ENCODE measurements around the gene SGCD. TPM values are rescaled to one million over a fixed set of nuclear protein-coding genes. Genes with fewer than 3 reads are reported as not detected.

SGCD gene
- total RNA-seq, 1 experiment from 2014 or later, result 5.8 TPM

DNA sequence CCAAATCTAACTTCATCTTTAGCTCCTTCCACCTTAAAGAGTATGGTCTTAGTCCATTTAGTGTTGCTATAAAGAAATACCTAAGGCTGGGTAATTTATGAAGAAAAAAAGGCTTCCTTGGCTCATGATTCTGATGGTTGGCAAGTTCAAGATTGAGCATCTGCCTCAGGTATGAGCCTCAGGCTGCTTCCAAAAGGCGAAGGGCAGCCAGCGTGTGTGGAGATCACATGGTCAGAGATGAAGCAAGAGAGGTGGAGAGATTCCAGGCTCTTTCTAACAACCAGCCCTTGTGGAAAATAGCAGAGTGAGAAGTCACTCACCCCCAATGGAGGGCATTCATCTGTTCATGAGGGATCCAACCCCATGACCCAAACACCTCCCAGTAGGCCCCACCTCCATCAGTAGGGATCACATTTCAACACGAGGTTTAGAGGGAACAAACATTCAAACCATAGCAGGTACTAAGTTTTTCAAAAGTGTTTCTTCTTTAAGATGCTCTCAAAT is 225.9 kb downstream of the SGCD start:
- H3K9me3 ChIP-seq (replicated peaks), result no peaks in the 10 kb centered on the region; the same call in 1 of the 2 replicates
- H3K27ac ChIP-seq, result no peak overlapping the region
- no peaks in the 10 kb centered on the region for H3K4me1 ChIP-seq
- no peak for DNase-seq
- no peak overlapping the region for H3K4me3 ChIP-seq
- no peaks in the 10 kb centered on the region for H3K27me3 ChIP-seq
- H3K36me3 ChIP-seq, result no peaks in the 10 kb centered on the region

DNA sequence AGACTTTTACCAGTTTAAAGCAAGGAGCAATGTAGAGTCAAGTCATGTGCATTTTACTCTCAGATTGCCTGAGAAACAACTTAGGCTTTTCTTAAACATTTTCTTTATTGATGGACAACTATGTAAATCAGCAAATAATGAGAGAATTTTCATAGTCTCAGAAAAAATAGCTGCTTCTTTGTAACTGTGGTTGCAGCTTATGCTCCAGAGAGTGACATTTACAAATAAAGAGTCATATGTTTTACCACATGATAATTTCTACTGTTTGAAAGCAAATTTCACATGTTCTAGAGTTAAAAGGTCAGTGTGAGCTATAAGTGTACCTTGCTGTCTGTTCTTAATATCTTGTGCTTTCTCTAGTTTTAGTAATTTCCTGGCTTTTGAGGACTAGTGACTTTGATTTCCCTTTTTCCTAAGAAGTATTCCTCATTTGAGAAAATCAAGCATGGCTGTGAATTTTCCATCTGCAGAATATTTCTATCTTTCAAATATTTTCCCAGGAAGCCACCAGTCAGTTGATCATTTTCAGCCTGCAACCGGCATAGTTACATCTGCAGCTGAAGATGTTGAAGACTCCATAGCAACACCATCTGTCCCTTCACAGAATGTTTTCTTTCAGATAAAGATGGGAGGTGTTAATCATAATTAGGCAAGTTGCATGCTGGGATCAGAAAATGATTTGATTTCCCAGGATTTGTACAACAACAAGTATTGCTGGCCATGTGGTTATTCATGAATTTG is 229.9 kb downstream of the SGCD start:
- Histone ChIP-seq H3K27ac (no peak overlapping the region), H3K4me3 (no peak overlapping the region), H3K36me3 (no peaks in the 10 kb centered on the region), H3K27me3 (no peaks in the 10 kb centered on the region), H3K4me1 (no peaks in the 10 kb centered on the region), H3K9me3 (replicated peaks) (no peaks in the 10 kb centered on the region; the same call in 1 of the 2 replicates)
- DNase-seq, result no peak

DNA sequence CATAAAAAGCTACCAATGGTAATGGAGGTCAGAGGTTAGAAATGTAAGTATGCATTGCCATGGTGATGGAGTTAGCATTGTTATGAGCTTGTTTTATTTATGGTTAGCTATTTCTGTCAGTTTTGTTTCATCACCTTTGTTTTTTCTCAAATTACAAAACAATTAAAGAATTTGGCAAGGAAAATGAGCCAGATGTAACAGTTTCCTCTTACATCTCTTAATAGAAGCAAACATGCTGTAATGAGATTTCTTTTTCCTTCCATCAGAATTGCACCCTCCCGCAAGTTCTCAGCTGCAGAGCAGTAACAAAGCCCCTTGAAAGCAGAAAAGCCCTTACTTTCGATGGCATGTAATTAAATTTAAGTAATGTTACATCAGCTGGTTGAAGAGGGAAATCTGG is 233.0 kb downstream of the SGCD start:
- H3K9me3 ChIP-seq (replicated peaks), result no peaks in the 10 kb centered on the region; the same call in 1 of the 2 replicates
- H3K27ac ChIP-seq, result no peak overlapping the region
- no peak for DNase-seq
- no peaks in the 10 kb centered on the region for H3K27me3 ChIP-seq
- no peaks in the 10 kb centered on the region for H3K4me1 ChIP-seq
- no peaks in the 10 kb centered on the region for H3K36me3 ChIP-seq
- no peak overlapping the region for H3K4me3 ChIP-seq

DNA sequence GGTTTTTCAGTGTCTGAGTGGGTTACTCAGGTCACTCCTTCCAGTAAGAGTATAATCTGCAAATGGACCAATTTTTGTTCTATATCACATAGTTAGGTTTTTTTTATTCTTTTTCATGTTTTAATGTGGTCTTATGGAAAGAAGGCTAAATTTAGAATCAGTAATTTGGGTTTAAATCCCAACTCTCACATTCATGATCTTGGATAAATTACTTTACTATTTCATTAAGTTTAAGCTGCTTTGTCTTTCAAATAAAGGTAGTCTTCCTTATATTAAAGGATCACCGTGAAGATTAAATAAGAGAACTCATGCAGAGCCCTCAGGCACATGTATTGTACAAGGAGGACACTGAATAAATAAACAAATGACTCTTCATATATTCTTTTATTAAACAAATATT is 234.7 kb downstream of the SGCD start:
- no peaks in the 10 kb centered on the region; the same call in 1 of the 2 replicates for H3K9me3 ChIP-seq (replicated peaks)
- DNase-seq, result no peak

DNA sequence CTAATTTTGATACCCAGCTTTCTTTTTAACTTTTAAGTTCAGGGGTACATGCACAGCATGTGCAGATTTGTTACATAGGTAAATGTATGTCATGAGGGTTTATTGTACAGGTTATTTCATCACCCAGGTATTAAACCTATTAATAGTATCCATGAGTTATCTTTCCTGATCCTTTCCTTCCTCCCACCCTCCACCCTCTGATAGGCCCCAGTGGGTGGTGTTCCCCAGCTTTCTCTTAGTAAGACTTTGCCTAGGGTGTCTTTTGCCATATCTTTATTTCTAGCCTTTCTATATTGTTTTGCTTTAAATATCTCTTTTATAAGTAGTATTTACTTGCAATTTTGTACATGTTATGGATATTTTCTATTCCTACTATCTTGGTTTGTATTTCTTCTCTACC is 243.7 kb downstream of the SGCD start:
- Histone ChIP-seq H3K4me3 (no peak overlapping the region), H3K4me1 (no peaks in the 10 kb centered on the region), H3K27me3 (no peaks in the 10 kb centered on the region), H3K9me3 (replicated peaks) (no peaks in the 10 kb centered on the region), H3K36me3 (no peaks in the 10 kb centered on the region), H3K27ac (no peak overlapping the region)
- no peak for DNase-seq

More for the DNA sequence above, 234.7 kb downstream of the SGCD start:
- H3K36me3 ChIP-seq, result no peaks in the 10 kb centered on the region
- no peaks in the 10 kb centered on the region for H3K27me3 ChIP-seq
- no peak overlapping the region for H3K27ac ChIP-seq
- no peak overlapping the region for H3K4me3 ChIP-seq
- H3K4me1 ChIP-seq, result no peaks in the 10 kb centered on the region

DNA sequence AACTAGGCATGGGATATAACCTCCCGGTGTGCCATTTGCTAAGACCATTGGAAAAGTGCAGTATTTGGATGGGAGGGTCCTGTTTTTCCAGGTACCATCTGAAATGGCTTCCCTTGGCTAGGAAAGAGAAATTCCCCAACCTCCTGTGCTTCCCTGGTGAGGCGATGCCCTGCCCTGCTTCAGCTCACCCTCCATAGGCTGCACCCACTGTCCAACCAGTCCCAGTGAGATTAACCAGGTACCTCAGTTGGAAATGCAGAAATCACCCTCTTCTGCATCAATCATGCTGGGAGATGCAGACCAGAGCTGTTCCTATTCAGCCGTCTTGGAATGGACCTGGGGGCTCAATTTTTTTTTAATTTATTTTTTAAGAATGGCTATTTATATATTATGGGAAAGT is 254.8 kb downstream of the SGCD start:
- no peak overlapping the region for H3K4me3 ChIP-seq
- H3K27me3 ChIP-seq, result no peaks in the 10 kb centered on the region
- no peaks in the 10 kb centered on the region for H3K36me3 ChIP-seq
- DNase-seq, result no peak
- no peaks in the 10 kb centered on the region for H3K4me1 ChIP-seq
- H3K27ac ChIP-seq, result no peak overlapping the region
- no peaks in the 10 kb centered on the region; the same call in 1 of the 2 replicates for H3K9me3 ChIP-seq (replicated peaks)

DNA sequence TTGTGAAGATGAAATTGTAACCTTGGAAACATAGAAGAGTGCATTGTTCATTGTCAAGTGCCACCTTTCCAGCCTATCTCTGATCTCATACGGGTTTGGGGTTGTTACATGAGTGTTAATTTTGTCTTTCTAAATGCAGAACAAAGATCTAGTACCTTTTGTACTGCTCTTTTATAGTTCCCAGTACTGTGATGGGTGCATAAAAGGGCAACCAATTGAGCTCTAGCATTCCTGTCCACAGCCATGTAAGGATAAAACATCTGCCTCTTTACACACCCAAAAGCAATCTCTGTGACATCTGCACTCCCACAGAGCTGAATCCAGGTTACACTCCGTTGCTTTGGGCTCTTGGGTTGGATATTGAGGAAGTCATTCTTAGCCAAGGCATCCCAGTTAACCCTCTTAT is 255.2 kb downstream of the SGCD start:
- H3K4me3 ChIP-seq, result no peak overlapping the region
- H3K9me3 ChIP-seq (replicated peaks), result no peaks in the 10 kb centered on the region; the same call in 1 of the 2 replicates
- H3K27ac ChIP-seq, result no peak overlapping the region
- DNase-seq, result no peak
- H3K36me3 ChIP-seq, result no peaks in the 10 kb centered on the region
- no peaks in the 10 kb centered on the region for H3K4me1 ChIP-seq
- no peaks in the 10 kb centered on the region for H3K27me3 ChIP-seq

DNA sequence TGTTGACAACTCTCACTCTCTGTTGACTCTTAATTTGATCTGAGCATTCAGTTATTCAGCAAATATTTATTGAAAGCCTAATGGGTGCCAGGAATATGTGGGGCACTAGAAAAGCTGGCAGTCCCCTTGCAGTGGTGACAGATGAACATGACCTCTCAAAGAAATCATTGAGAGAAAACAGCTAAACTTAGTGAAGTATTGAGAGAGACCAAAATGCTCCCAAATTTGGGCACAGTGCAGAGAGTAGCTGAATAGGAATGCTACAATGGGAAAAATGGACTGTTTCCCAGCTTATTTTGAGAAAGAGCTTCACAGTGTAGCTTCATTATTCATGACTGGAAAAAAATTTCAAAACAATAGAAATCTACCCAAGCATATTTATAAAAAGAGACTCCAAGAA is 257.9 kb downstream of the SGCD start:
- no peak overlapping the region for H3K4me3 ChIP-seq
- no peak overlapping the region for H3K27ac ChIP-seq
- H3K36me3 ChIP-seq, result no peaks in the 10 kb centered on the region
- no peaks in the 10 kb centered on the region; the same call in 1 of the 2 replicates for H3K9me3 ChIP-seq (replicated peaks)
- H3K27me3 ChIP-seq, result no peaks in the 10 kb centered on the region
- H3K4me1 ChIP-seq, result no peaks in the 10 kb centered on the region
- DNase-seq, result no peak

DNA sequence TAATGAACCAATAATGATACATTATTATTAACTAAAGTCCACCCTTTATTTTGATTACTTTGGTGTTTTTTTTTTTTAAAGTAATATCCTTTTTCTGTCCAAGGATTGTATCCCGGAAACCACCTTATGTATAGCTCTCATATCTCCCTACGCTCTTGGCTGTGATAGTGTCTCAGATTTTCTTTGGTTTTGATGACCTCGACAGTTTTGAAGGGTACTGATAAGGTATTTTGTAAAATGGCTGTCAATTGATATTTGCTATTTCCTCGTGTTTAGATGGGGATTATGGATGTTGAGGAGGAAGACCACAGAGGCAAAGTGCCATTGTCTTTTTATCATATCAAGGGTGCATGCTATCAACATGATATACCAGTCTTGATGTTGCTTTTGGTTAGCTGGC is 259.0 kb downstream of the SGCD start:
- H3K4me3 ChIP-seq, result no peak overlapping the region
- no peak overlapping the region for H3K27ac ChIP-seq
- no peaks in the 10 kb centered on the region for H3K27me3 ChIP-seq
- H3K36me3 ChIP-seq, result no peaks in the 10 kb centered on the region
- H3K4me1 ChIP-seq, result no peaks in the 10 kb centered on the region
- no peak for DNase-seq
- H3K9me3 ChIP-seq (replicated peaks), result no peaks in the 10 kb centered on the region

DNA sequence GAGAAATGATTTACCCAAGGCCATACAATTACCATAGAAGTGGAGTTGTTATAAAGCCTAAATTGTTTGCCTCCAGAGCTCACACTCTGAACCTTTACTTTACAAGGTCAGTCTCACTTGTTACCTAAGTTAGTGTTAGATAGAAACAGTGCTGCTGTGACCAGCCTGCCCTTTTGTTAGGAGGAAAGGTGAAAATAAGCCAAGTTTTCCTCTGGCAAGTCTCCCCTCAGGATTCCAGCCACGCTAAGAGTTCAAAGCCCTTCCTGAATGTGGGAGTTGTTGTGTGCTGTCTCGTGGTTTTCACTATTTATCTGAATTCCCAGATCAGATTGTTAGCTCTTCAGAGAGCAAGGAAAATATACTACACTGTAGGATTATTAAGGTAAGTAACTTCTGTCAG is 260.0 kb downstream of the SGCD start:
- no peak for DNase-seq
- Histone ChIP-seq H3K27ac (no peak overlapping the region), H3K4me3 (no peak overlapping the region), H3K9me3 (replicated peaks) (no peaks in the 10 kb centered on the region), H3K36me3 (no peaks in the 10 kb centered on the region), H3K4me1 (no peaks in the 10 kb centered on the region), H3K27me3 (no peaks in the 10 kb centered on the region)

DNA sequence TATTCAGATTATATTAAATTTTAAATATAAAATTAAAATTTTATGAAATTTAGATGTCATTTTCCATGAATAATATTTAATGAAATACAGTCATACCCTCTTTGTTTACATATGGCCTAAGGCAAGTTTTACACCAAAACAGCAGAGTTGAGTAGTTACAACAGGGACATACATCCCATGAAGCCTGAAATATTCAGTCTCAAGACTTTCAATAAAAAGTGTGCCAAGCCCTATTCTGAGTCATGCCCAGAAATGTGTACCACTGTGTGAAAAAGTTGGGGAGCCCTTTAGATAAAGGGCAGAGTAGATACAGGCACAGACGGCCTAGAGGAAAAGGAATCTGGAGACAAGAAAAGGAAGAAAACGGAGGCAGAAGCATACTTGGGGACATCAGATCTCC is 261.3 kb downstream of the SGCD start:
- no peak for DNase-seq
- H3K4me1 ChIP-seq, result peaks cover 3% of the 10 kb centered on the region; the same call in 1 of the 2 replicates
- no peak overlapping the region for H3K4me3 ChIP-seq
- H3K27ac ChIP-seq, result no peak overlapping the region
- H3K27me3 ChIP-seq, result no peaks in the 10 kb centered on the region
- H3K9me3 ChIP-seq (replicated peaks), result no peaks in the 10 kb centered on the region
- no peaks in the 10 kb centered on the region for H3K36me3 ChIP-seq

DNA sequence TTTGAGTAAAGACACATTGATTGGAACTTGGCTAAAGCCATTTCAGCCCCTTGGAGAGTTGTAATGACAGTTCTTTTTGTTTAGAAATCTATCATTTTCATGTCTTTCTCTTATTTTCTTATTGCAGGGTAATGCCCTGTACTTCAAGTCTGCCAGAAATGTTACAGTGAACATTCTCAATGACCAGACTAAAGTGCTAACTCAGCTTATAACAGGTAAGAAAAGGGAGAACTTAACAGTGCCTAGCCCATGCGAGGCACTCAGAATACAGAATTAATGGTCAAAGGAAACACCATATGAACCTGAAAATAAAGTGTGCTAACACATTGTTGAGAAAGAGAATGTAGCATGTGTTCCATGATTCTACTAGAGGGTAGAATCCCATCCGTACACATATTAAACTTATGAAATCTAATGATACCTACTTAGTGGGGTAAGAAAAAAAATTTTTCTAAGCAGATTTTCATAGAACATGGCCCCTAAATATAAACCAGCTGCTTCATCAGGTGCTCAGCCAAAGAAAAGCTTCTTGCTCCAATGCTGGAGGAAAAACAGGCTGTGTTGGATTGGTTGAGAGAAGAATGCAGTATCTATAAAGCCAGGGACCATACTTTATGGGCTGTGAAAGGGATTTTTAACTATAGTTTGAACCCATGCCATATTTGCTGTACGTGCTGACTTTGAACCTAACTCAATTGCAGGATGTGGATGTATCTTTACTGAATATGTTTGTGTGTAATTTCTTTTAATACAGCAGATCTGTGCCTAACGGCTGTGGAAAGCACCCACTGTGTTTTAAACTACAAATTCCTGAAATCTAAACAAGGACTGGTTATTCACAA is 262.4 kb downstream of the SGCD start:
- peaks cover 10% of the 10 kb centered on the region for H3K4me1 ChIP-seq
- DNase-seq, result no peak
- H3K27me3 ChIP-seq, result no peaks in the 10 kb centered on the region
- no peaks in the 10 kb centered on the region for H3K36me3 ChIP-seq
- no peak overlapping the region for H3K27ac ChIP-seq
- H3K9me3 ChIP-seq (replicated peaks), result no peaks in the 10 kb centered on the region
- H3K4me3 ChIP-seq, result no peak overlapping the region

DNA sequence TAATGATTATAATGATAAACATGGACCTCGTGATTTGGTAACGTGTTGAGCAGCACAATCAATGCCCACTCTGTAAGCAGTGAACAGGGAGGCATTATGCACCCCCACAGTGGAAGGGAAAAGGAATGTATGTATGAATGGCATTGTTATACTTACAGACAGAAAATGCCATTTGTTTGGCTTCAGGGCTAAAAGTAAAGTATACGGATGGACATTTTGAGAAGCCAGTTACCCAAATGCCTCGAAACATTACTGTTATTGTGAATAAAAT is 262.9 kb downstream of the SGCD start:
- no peak for DNase-seq
- Histone ChIP-seq H3K27ac (no peak overlapping the region), H3K27me3 (no peaks in the 10 kb centered on the region), H3K36me3 (no peaks in the 10 kb centered on the region), H3K9me3 (replicated peaks) (no peaks in the 10 kb centered on the region), H3K4me1 (peaks cover 10% of the 10 kb centered on the region), H3K4me3 (no peak overlapping the region)

DNA sequence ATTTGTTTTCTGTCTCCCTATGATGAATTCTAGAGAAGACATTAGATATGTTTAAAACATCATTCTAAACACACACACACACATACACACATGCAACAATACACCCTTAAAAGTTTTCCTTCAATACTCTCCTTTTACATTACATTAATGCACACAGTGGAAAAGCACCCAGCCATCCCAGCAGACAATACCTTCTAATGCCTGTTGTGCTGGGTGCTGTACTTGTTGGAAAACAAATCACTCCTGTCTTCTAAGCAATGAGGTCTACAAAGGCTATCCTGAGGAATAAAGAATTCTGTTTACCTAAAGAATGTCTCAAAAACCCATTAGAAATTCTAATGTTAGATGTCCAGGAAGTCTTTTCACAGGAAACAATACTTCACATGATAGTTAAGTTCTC is 264.0 kb downstream of the SGCD start:
- peaks cover 12% of the 10 kb centered on the region for H3K4me1 ChIP-seq
- H3K27me3 ChIP-seq, result no peaks in the 10 kb centered on the region
- H3K27ac ChIP-seq, result no peak overlapping the region
- DNase-seq, result no peak
- no peaks in the 10 kb centered on the region for H3K9me3 ChIP-seq (replicated peaks)
- no peak overlapping the region for H3K4me3 ChIP-seq
- no peaks in the 10 kb centered on the region for H3K36me3 ChIP-seq

DNA sequence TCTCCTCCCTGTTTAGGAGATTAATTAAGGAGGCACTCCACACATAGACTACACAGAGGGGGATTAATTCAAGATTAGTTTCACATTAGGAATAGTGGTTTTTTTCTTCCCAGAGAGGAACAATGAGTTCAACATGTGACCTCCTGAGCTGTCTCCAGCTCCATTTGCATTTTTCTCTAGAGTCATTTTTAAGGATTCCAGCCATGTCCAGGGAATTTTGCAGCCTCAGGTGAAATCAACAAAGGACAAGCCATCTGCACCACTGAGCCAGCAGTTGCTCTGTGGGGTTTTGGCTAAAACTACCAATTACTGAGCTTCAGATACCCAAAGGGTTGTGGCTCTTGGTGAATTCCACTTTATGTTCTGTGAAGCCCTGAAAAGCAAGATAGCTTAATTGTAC is 264.7 kb downstream of the SGCD start:
- H3K27me3 ChIP-seq, result no peaks in the 10 kb centered on the region
- peaks cover 13% of the 10 kb centered on the region for H3K4me1 ChIP-seq
- H3K27ac ChIP-seq, result no peak overlapping the region
- H3K4me3 ChIP-seq, result no peak overlapping the region
- no peak for DNase-seq
- no peaks in the 10 kb centered on the region for H3K36me3 ChIP-seq
- no peaks in the 10 kb centered on the region for H3K9me3 ChIP-seq (replicated peaks)
